GM12891 (cell line): ENCODE results near the gene BRMS1.

Experiments used
- POLR2A ChIP-seq: IDR thresholded peaks from 2 replicates; pipeline ENCODE4 v1.6.1; 2011; ENCODE audit warnings: low read depth, low read length, control low read depth
- POLR2AphosphoS5 ChIP-seq: IDR thresholded peaks from 2 replicates; pipeline ENCODE4 v1.6.1; 2011; ENCODE audit warnings: low read depth, low read length, control low read depth
- POU2F2 ChIP-seq: IDR thresholded peaks from 2 replicates; pipeline ENCODE4 v1.6.1; 2011; ENCODE audit warnings: low read depth, mild to moderate bottlenecking, control low read depth, low read length, moderate library complexity
- SPI1 ChIP-seq: IDR thresholded peaks from 2 replicates; pipeline ENCODE4 v1.6.1; 2011; ENCODE audit warnings: low read depth, low read length, control low read depth
- TAF1 ChIP-seq: IDR thresholded peaks from 2 replicates; pipeline ENCODE4 v1.6.1; 2011; ENCODE audit warnings: low read depth, low read length, control low read depth

- no peak for TF ChIP-seq POLR2AphosphoS5
- TF ChIP-seq POLR2A: no peak
- no peak for TF ChIP-seq TAF1
- no peak for TF ChIP-seq POU2F2
- no peak for TF ChIP-seq SPI1
These were observed 31.4 kb downstream of the BRMS1 start for GRCh38 chr11:66313321-66314185.
